ENCODE results near the gene FGF14.

The FGF14 gene

GRCh38 chr13:101799196-101799595 is 602.7 kb downstream of the FGF14 start:
- H3K36me3 ChIP-seq (ENCODE audit: control insufficient read depth, insufficient read depth, low read length), result no peaks in the 10 kb centered on the region

GRCh38 chr13:101798437-101798836 is 603.4 kb downstream of the FGF14 start:
- no peak overlapping the region for H3K4me2 ChIP-seq (ENCODE audit: low read length)
- H3K9me3 ChIP-seq (ENCODE audit: control insufficient read depth, low read length), result no peaks in the 10 kb centered on the region
- no peak for TF ChIP-seq CTCF (IDR thresholded peaks at IDR 0.05)
- no peaks in the 10 kb centered on the region for H3K4me1 ChIP-seq
- H3K27ac ChIP-seq, result no peak overlapping the region
- no peak overlapping the region for H2AFZ ChIP-seq
- no peaks in the 10 kb centered on the region for H3K36me3 ChIP-seq (ENCODE audit: control insufficient read depth, insufficient read depth, low read length)
- no peak overlapping the region for H3K9ac ChIP-seq
- no peaks in the 10 kb centered on the region for H3K79me2 ChIP-seq
- no peaks in the 10 kb centered on the region for H3K27me3 ChIP-seq (ENCODE audit: control insufficient read depth, insufficient read depth, low read length)
- no peak overlapping the region for H3K4me3 ChIP-seq (ENCODE audit: low read depth, low read length)

More at GRCh38 chr13:101799196-101799595, 602.7 kb downstream of the FGF14 start:
- Histone ChIP-seq H3K79me2 (no peaks in the 10 kb centered on the region), H3K4me2 (ENCODE audit: low read length) (no peak overlapping the region), H3K9me3 (ENCODE audit: control insufficient read depth, low read length) (no peaks in the 10 kb centered on the region), H3K4me3 (ENCODE audit: low read depth, low read length) (no peak overlapping the region), H3K9ac (no peak overlapping the region), H3K27ac (no peak overlapping the region), H3K27me3 (ENCODE audit: control insufficient read depth, insufficient read depth, low read length) (no peaks in the 10 kb centered on the region), H2AFZ (no peak overlapping the region), H3K4me1 (no peaks in the 10 kb centered on the region)
- TF ChIP-seq CTCF (IDR thresholded peaks at IDR 0.05), result no peak

GRCh38 chr13:101795460-101795859 is 606.4 kb downstream of the FGF14 start:
- Histone ChIP-seq H3K27ac (no peak overlapping the region), H3K27me3 (ENCODE audit: control insufficient read depth, insufficient read depth, low read length) (no peaks in the 10 kb centered on the region), H3K4me3 (ENCODE audit: low read depth, low read length) (no peak overlapping the region), H2AFZ (no peak overlapping the region), H3K36me3 (ENCODE audit: control insufficient read depth, insufficient read depth, low read length) (no peaks in the 10 kb centered on the region), H3K4me1 (no peaks in the 10 kb centered on the region), H3K79me2 (no peaks in the 10 kb centered on the region), H3K4me2 (ENCODE audit: low read length) (no peak overlapping the region), H3K9me3 (ENCODE audit: control insufficient read depth, low read length) (no peaks in the 10 kb centered on the region), H3K9ac (no peak overlapping the region)
- no peak for TF ChIP-seq CTCF (IDR thresholded peaks at IDR 0.05)

GRCh38 chr13:101795025-101795424 is 606.8 kb downstream of the FGF14 start:
- no peaks in the 10 kb centered on the region for H3K27me3 ChIP-seq (ENCODE audit: control insufficient read depth, insufficient read depth, low read length)
- H3K4me2 ChIP-seq (ENCODE audit: low read length), result no peak overlapping the region
- no peak overlapping the region for H3K4me3 ChIP-seq (ENCODE audit: low read depth, low read length)
- no peak overlapping the region for H2AFZ ChIP-seq
- no peak overlapping the region for H3K27ac ChIP-seq
- H3K9ac ChIP-seq, result no peak overlapping the region
- no peaks in the 10 kb centered on the region for H3K9me3 ChIP-seq (ENCODE audit: control insufficient read depth, low read length)
- no peaks in the 10 kb centered on the region for H3K79me2 ChIP-seq
- no peaks in the 10 kb centered on the region for H3K4me1 ChIP-seq
- H3K36me3 ChIP-seq (ENCODE audit: control insufficient read depth, insufficient read depth, low read length), result no peaks in the 10 kb centered on the region
- TF ChIP-seq CTCF (IDR thresholded peaks at IDR 0.05), result no peak

- TF ChIP-seq CTCF (IDR thresholded peaks at IDR 0.05), result no peak
- H3K9me3 ChIP-seq (ENCODE audit: control insufficient read depth, low read length), result no peaks in the 10 kb centered on the region
Measured at GRCh38 chr13:101792189-101792588, 609.7 kb downstream of the FGF14 start.

More at GRCh38 chr13:101792189-101792588, 609.7 kb downstream of the FGF14 start:
- Histone ChIP-seq H3K36me3 (ENCODE audit: control insufficient read depth, insufficient read depth, low read length) (no peaks in the 10 kb centered on the region), H2AFZ (no peak overlapping the region), H3K4me2 (ENCODE audit: low read length) (no peak overlapping the region), H3K27me3 (ENCODE audit: control insufficient read depth, insufficient read depth, low read length) (no peaks in the 10 kb centered on the region), H3K79me2 (no peaks in the 10 kb centered on the region), H3K9ac (no peak overlapping the region), H3K27ac (no peak overlapping the region), H3K4me1 (no peaks in the 10 kb centered on the region), H3K4me3 (ENCODE audit: low read depth, low read length) (no peak overlapping the region)
